ENCODE results near the gene MEGF6. TPM values are rescaled to one million over a fixed set of nuclear protein-coding genes. Genes with fewer than 3 reads are reported as not detected.

The MEGF6 gene
- total and polyA plus RNA-seq, 2 donors, result 9.6 to 35.2 TPM

- H3K27ac ChIP-seq (ENCODE audit: low read depth in 1 of 2, low read length in 1 of 2), result no peak overlapping the region
- no peaks in the 10 kb centered on the region for H3K27me3 ChIP-seq (ENCODE audit: control insufficient read depth in 2 of 2, insufficient read depth in 1 of 2, low read length in 1 of 2)
- H3K4me3 ChIP-seq (ENCODE audit: low read length in 2 of 2), result no peak overlapping the region
- no peaks in the 10 kb centered on the region for H3K4me1 ChIP-seq (ENCODE audit: control insufficient read depth in 2 of 2, insufficient read depth in 2 of 2, low read length in 2 of 2)
- H3K9me3 ChIP-seq (ENCODE audit: control insufficient read depth in 2 of 2, insufficient read depth in 1 of 2, low read length in 1 of 2), result no peaks in the 10 kb centered on the region
- DNase-seq (ENCODE audit: low read depth in 6 of 9, low spot score in 9 of 9), result no peak
- WGBS, result 97% methylated on average over 7 of the region's 7 CpGs
- H3K36me3 ChIP-seq (ENCODE audit: control insufficient read depth in 2 of 2, insufficient read depth in 2 of 2, low read length in 1 of 2), result no peaks in the 10 kb centered on the region
Measured at GRCh38 chr1:3504822-3505153, 106.5 kb downstream of the MEGF6 start.

DNA sequence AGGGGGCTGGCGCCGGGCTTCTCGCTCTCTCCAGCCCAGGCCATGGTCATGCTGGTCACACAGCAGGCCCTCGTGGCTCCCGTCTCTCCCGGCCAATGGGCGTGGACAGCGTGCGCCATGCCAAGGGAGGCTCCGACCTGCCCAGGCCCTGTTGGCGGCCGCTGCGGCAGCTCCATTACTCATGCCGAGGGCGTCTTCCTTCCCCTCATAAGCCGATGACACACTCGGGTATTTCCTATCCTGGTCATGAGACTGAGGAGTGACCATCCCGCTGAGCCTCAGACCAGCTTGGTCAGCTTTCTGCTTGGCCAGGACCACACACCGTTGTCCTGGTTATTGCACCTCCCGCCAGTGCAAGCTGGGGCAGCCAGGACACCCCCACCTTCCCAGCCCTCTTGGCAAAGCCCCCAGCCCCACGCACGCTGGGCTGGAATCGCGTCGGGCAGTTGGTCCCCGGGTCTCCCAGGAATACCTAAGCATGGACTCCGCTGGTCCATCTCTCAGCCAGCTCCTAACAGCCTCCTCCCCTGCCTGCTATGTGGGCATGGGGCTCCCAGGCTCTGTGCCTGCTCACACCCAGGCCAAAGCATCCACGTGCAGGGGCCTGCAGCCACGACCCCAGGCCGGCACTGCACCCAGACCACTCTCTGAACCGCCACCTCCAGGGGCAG lies 107.0 kb downstream of the MEGF6 start:
- 95% methylated on average over 31 of the region's 31 CpGs for WGBS
- no peaks in the 10 kb centered on the region for H3K9me3 ChIP-seq (ENCODE audit: control insufficient read depth in 2 of 2, insufficient read depth in 1 of 2, low read length in 1 of 2)
- H3K27ac ChIP-seq (ENCODE audit: low read depth in 1 of 2, low read length in 1 of 2), result no peak overlapping the region
- DNase-seq (ENCODE audit: low read depth in 6 of 9, low spot score in 9 of 9), result no peak
- no peak overlapping the region for H3K4me3 ChIP-seq (ENCODE audit: low read length in 2 of 2)
- H3K36me3 ChIP-seq (ENCODE audit: control insufficient read depth in 2 of 2, insufficient read depth in 2 of 2, low read length in 1 of 2), result no peaks in the 10 kb centered on the region
- H3K27me3 ChIP-seq (ENCODE audit: control insufficient read depth in 2 of 2, insufficient read depth in 1 of 2, low read length in 1 of 2), result no peaks in the 10 kb centered on the region
- H3K4me1 ChIP-seq (ENCODE audit: control insufficient read depth in 2 of 2, insufficient read depth in 2 of 2, low read length in 2 of 2), result no peaks in the 10 kb centered on the region

GRCh38 chr1:3503525-3503886 lies 107.8 kb downstream of the MEGF6 start:
- H3K36me3 ChIP-seq (ENCODE audit: control insufficient read depth in 2 of 2, insufficient read depth in 2 of 2, low read length in 1 of 2), result no peaks in the 10 kb centered on the region
- H3K9me3 ChIP-seq (ENCODE audit: control insufficient read depth in 2 of 2, insufficient read depth in 1 of 2, low read length in 1 of 2), result no peaks in the 10 kb centered on the region
- H3K27ac ChIP-seq (ENCODE audit: low read depth in 1 of 2, low read length in 1 of 2), result no peak overlapping the region
- no peak overlapping the region for H3K4me3 ChIP-seq (ENCODE audit: low read length in 2 of 2)
- no peak for DNase-seq (ENCODE audit: low read depth in 6 of 9, low spot score in 9 of 9)
- no peaks in the 10 kb centered on the region for H3K27me3 ChIP-seq (ENCODE audit: control insufficient read depth in 2 of 2, insufficient read depth in 1 of 2, low read length in 1 of 2)
- WGBS, result 97% methylated on average over 8 of the region's 8 CpGs
- no peaks in the 10 kb centered on the region for H3K4me1 ChIP-seq (ENCODE audit: control insufficient read depth in 2 of 2, insufficient read depth in 2 of 2, low read length in 2 of 2)

GRCh38 chr1:3502641-3503524 lies 108.4 kb downstream of the MEGF6 start:
- Histone ChIP-seq H3K27me3 (ENCODE audit: control insufficient read depth in 2 of 2, insufficient read depth in 1 of 2, low read length in 1 of 2) (no peaks in the 10 kb centered on the region), H3K27ac (ENCODE audit: low read depth in 1 of 2, low read length in 1 of 2) (no peak overlapping the region), H3K4me1 (ENCODE audit: control insufficient read depth in 2 of 2, insufficient read depth in 2 of 2, low read length in 2 of 2) (no peaks in the 10 kb centered on the region), H3K9me3 (ENCODE audit: control insufficient read depth in 2 of 2, insufficient read depth in 1 of 2, low read length in 1 of 2) (no peaks in the 10 kb centered on the region), H3K36me3 (ENCODE audit: control insufficient read depth in 2 of 2, insufficient read depth in 2 of 2, low read length in 1 of 2) (no peaks in the 10 kb centered on the region), H3K4me3 (ENCODE audit: low read length in 2 of 2) (no peak overlapping the region)
- WGBS, result 96% methylated on average over 22 of the region's 22 CpGs
- DNase-seq (ENCODE audit: low read depth in 6 of 9, low spot score in 9 of 9), result no peak

DNA sequence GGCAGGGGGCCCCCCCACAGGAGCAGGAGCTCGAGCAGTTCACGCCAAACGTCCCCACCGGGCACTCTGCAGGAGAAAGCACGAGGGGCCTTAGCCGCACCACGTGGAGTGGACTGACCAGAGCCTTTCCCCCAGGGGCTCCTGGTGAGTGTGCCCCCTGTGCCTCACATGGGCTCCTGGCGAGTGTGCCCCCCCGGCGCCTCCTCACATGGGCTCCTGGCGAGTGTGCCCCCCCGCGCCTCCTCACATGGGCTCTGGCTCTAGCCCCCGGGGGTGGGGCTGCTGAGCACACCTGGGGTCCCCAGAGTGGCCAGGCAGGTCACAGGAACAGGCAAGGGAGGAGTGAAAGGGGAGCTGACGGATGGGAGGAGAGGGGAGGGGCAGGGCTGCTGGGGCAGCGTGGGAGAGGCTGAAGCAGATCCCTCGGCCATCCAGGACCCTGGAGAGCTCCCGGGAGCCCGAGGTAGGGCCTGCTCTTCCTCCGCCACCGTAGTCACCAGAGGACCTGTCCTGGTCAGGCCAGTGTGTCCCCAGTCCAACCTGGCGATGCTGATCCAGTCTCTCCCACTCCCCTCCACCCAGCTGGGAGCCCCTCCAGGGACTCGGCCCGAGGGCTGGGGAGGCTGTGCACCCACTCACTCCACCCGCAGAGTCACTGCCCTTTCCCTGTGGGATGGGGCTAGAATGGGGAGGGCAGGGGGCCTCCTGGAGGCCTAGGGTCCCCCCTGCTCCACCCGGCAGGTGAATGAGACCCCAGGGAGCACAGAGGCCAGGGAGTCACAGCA lies 109.3 kb downstream of the MEGF6 start:
- H3K27ac ChIP-seq (ENCODE audit: low read depth in 1 of 2, low read length in 1 of 2), result no peak overlapping the region
- no peaks in the 10 kb centered on the region for H3K36me3 ChIP-seq (ENCODE audit: control insufficient read depth in 2 of 2, insufficient read depth in 2 of 2, low read length in 1 of 2)
- no peaks in the 10 kb centered on the region for H3K4me1 ChIP-seq (ENCODE audit: control insufficient read depth in 2 of 2, insufficient read depth in 2 of 2, low read length in 2 of 2)
- 94% methylated on average over 26 of the region's 26 CpGs for WGBS
- DNase-seq (ENCODE audit: low read depth in 6 of 9, low spot score in 9 of 9), result peak in 5 of 9 donors; percentile 14 to 64 (median 28)
- no peak overlapping the region for H3K4me3 ChIP-seq (ENCODE audit: low read length in 2 of 2)
- no peaks in the 10 kb centered on the region for H3K9me3 ChIP-seq (ENCODE audit: control insufficient read depth in 2 of 2, insufficient read depth in 1 of 2, low read length in 1 of 2)
- no peaks in the 10 kb centered on the region for H3K27me3 ChIP-seq (ENCODE audit: control insufficient read depth in 2 of 2, insufficient read depth in 1 of 2, low read length in 1 of 2)

GRCh38 chr1:3501437-3501836 lies 109.9 kb downstream of the MEGF6 start:
- Histone ChIP-seq H3K36me3 (ENCODE audit: control insufficient read depth in 2 of 2, insufficient read depth in 2 of 2, low read length in 1 of 2) (no peaks in the 10 kb centered on the region), H3K4me3 (ENCODE audit: low read length in 2 of 2) (no peak overlapping the region), H3K27ac (ENCODE audit: low read depth in 1 of 2, low read length in 1 of 2) (no peak overlapping the region), H3K4me1 (ENCODE audit: control insufficient read depth in 2 of 2, insufficient read depth in 2 of 2, low read length in 2 of 2) (no peaks in the 10 kb centered on the region), H3K9me3 (ENCODE audit: control insufficient read depth in 2 of 2, insufficient read depth in 1 of 2, low read length in 1 of 2) (no peaks in the 10 kb centered on the region), H3K27me3 (ENCODE audit: control insufficient read depth in 2 of 2, insufficient read depth in 1 of 2, low read length in 1 of 2) (no peaks in the 10 kb centered on the region)
- DNase-seq (ENCODE audit: low read depth in 6 of 9, low spot score in 9 of 9), result no peak
- 94% methylated on average over 17 of the region's 17 CpGs for WGBS

DNA sequence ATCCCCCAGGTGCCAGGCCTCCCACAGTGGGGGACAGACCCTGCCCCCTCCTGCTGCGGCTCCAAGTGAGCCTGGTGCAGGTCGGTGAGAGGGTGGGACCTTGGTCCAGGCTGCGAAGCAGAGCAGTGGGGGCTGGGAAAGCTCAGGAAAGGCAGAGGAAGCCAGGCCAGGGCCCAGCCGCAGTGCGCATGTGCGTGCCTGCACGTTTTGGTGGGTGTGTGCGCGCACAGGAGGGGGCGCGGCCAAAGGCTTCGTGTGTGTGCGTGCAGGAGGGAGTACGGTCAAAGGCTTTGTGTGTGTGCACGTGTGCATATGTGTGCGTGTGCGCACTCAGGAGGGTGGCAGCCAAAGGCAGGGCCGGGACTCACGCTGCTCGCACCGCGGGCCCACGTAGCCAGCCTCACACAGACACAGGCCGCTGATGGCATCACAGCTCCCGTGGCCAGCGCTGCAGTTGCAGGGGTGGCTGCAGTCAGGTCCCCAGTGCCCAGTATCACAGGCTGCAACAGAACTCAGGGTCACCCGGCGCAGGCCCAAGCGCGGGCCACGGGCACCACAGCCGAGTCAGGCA lies 111.0 kb downstream of the MEGF6 start:
- Histone ChIP-seq H3K9me3 (ENCODE audit: control insufficient read depth in 2 of 2, insufficient read depth in 1 of 2, low read length in 1 of 2) (no peaks in the 10 kb centered on the region), H3K4me1 (ENCODE audit: control insufficient read depth in 2 of 2, insufficient read depth in 2 of 2, low read length in 2 of 2) (no peaks in the 10 kb centered on the region), H3K27ac (ENCODE audit: low read depth in 1 of 2, low read length in 1 of 2) (no peak overlapping the region), H3K36me3 (ENCODE audit: control insufficient read depth in 2 of 2, insufficient read depth in 2 of 2, low read length in 1 of 2) (no peaks in the 10 kb centered on the region), H3K27me3 (ENCODE audit: control insufficient read depth in 2 of 2, insufficient read depth in 1 of 2, low read length in 1 of 2) (no peaks in the 10 kb centered on the region), H3K4me3 (ENCODE audit: low read length in 2 of 2) (no peak overlapping the region)
- 97% methylated on average over 32 of the region's 32 CpGs for WGBS
- no peak for DNase-seq (ENCODE audit: low read depth in 6 of 9, low spot score in 9 of 9)

- no peak for DNase-seq (ENCODE audit: low read depth in 6 of 9, low spot score in 9 of 9)
- no peaks in the 10 kb centered on the region for H3K27me3 ChIP-seq (ENCODE audit: control insufficient read depth in 2 of 2, insufficient read depth in 1 of 2, low read length in 1 of 2)
- H3K4me3 ChIP-seq (ENCODE audit: low read length in 2 of 2), result no peak overlapping the region
- H3K4me1 ChIP-seq (ENCODE audit: control insufficient read depth in 2 of 2, insufficient read depth in 2 of 2, low read length in 2 of 2), result no peaks in the 10 kb centered on the region
- WGBS, result 97% methylated on average over 22 of the region's 22 CpGs
- no peaks in the 10 kb centered on the region for H3K9me3 ChIP-seq (ENCODE audit: control insufficient read depth in 2 of 2, insufficient read depth in 1 of 2, low read length in 1 of 2)
- H3K36me3 ChIP-seq (ENCODE audit: control insufficient read depth in 2 of 2, insufficient read depth in 2 of 2, low read length in 1 of 2), result no peaks in the 10 kb centered on the region
- no peak overlapping the region for H3K27ac ChIP-seq (ENCODE audit: low read depth in 1 of 2, low read length in 1 of 2)
Measured at GRCh38 chr1:3499611-3500010, 111.7 kb downstream of the MEGF6 start.

- 95% methylated on average over 8 of the region's 8 CpGs for WGBS
- H3K27me3 ChIP-seq (ENCODE audit: control insufficient read depth in 2 of 2, insufficient read depth in 1 of 2, low read length in 1 of 2), result no peaks in the 10 kb centered on the region
- H3K27ac ChIP-seq (ENCODE audit: low read depth in 1 of 2, low read length in 1 of 2), result no peak overlapping the region
- no peaks in the 10 kb centered on the region for H3K9me3 ChIP-seq (ENCODE audit: control insufficient read depth in 2 of 2, insufficient read depth in 1 of 2, low read length in 1 of 2)
- no peak overlapping the region for H3K4me3 ChIP-seq (ENCODE audit: low read length in 2 of 2)
- no peaks in the 10 kb centered on the region for H3K36me3 ChIP-seq (ENCODE audit: control insufficient read depth in 2 of 2, insufficient read depth in 2 of 2, low read length in 1 of 2)
- H3K4me1 ChIP-seq (ENCODE audit: control insufficient read depth in 2 of 2, insufficient read depth in 2 of 2, low read length in 2 of 2), result no peaks in the 10 kb centered on the region
- DNase-seq (ENCODE audit: low read depth in 6 of 9, low spot score in 9 of 9), result no peak
Measured at GRCh38 chr1:3498986-3499385, 112.3 kb downstream of the MEGF6 start.

Data from thymus (tissue), 11 donors.